ENCODE measurements around the gene PTCD3.

PTCD3 gene

GRCh38 chr2:86157009-86157556 is 51.0 kb downstream of the PTCD3 start:
- no peaks in the 10 kb centered on the region for H3K4me1 Mint-ChIP-seq
- H3K4me3 Mint-ChIP-seq = no peak overlapping the region
- no peak overlapping the region for H3K27ac Mint-ChIP-seq
- H3K27me3 Mint-ChIP-seq (ENCODE audit: low read depth) = no peaks in the 10 kb centered on the region
- H3K9me3 Mint-ChIP-seq = no peaks in the 10 kb centered on the region
- H3K36me3 Mint-ChIP-seq (ENCODE audit: low read depth) = peaks cover 66% of the 10 kb centered on the region
- TF ChIP-seq CTCF (IDR thresholded peaks at IDR 0.05; ENCODE audit: unreplicated experiment in 3 of 3) = no peak

- no peak for TF ChIP-seq CTCF (IDR thresholded peaks at IDR 0.05; ENCODE audit: unreplicated experiment in 3 of 3)
- H3K27me3 Mint-ChIP-seq (ENCODE audit: low read depth) = no peaks in the 10 kb centered on the region
- H3K4me3 Mint-ChIP-seq = no peak overlapping the region
- H3K9me3 Mint-ChIP-seq = no peaks in the 10 kb centered on the region
- peaks cover 69% of the 10 kb centered on the region for H3K36me3 Mint-ChIP-seq (ENCODE audit: low read depth)
- no peaks in the 10 kb centered on the region for H3K4me1 Mint-ChIP-seq
- H3K27ac Mint-ChIP-seq = no peak overlapping the region
These were observed 52.3 kb downstream of the PTCD3 start for GRCh38 chr2:86158286-86158685.

GRCh38 chr2:86160156-86160952 is 54.3 kb downstream of the PTCD3 start:
- Mint-ChIP-seq H3K27ac (no peak overlapping the region), H3K9me3 (no peaks in the 10 kb centered on the region), H3K4me1 (no peaks in the 10 kb centered on the region)

GRCh38 chr2:86170449-86170848 is 64.4 kb downstream of the PTCD3 start:
- TF ChIP-seq CTCF (IDR thresholded peaks at IDR 0.05; ENCODE audit: unreplicated experiment in 3 of 3) = no peak
- Mint-ChIP-seq H3K4me3 (no peak overlapping the region), H3K27me3 (ENCODE audit: low read depth) (no peaks in the 10 kb centered on the region), H3K36me3 (ENCODE audit: low read depth) (peaks cover 54% of the 10 kb centered on the region), H3K4me1 (no peaks in the 10 kb centered on the region), H3K9me3 (no peaks in the 10 kb centered on the region), H3K27ac (no peak overlapping the region)

More at GRCh38 chr2:86160156-86160952, 54.3 kb downstream of the PTCD3 start:
- no peak for TF ChIP-seq CTCF (IDR thresholded peaks at IDR 0.05; ENCODE audit: unreplicated experiment in 3 of 3)
- H3K27me3 Mint-ChIP-seq (ENCODE audit: low read depth) = no peaks in the 10 kb centered on the region
- no peak overlapping the region for H3K4me3 Mint-ChIP-seq
- H3K36me3 Mint-ChIP-seq (ENCODE audit: low read depth) = peaks cover 70% of the 10 kb centered on the region

GRCh38 chr2:86171295-86171694 is 65.3 kb downstream of the PTCD3 start:
- H3K4me3 Mint-ChIP-seq = no peak overlapping the region
- H3K36me3 Mint-ChIP-seq (ENCODE audit: low read depth) = peaks cover 58% of the 10 kb centered on the region
- no peak for TF ChIP-seq CTCF (IDR thresholded peaks at IDR 0.05; ENCODE audit: unreplicated experiment in 3 of 3)
- H3K27me3 Mint-ChIP-seq (ENCODE audit: low read depth) = no peaks in the 10 kb centered on the region
- no peaks in the 10 kb centered on the region for H3K4me1 Mint-ChIP-seq
- H3K27ac Mint-ChIP-seq = no peak overlapping the region
- H3K9me3 Mint-ChIP-seq = no peaks in the 10 kb centered on the region

- H3K27ac Mint-ChIP-seq = no peak overlapping the region
These were observed 66.6 kb downstream of the PTCD3 start for GRCh38 chr2:86172610-86173009.

More at GRCh38 chr2:86172610-86173009, 66.6 kb downstream of the PTCD3 start:
- no peak for TF ChIP-seq CTCF (IDR thresholded peaks at IDR 0.05; ENCODE audit: unreplicated experiment in 3 of 3)
- Mint-ChIP-seq H3K4me3 (no peak overlapping the region), H3K27me3 (ENCODE audit: low read depth) (no peaks in the 10 kb centered on the region), H3K36me3 (ENCODE audit: low read depth) (peaks cover 65% of the 10 kb centered on the region), H3K4me1 (no peaks in the 10 kb centered on the region), H3K9me3 (no peaks in the 10 kb centered on the region)

Data from nephron (organoid).